Progenitor cell of endocrine pancreas (in vitro differentiated cells): ENCODE measurements around the gene ZNF407. TPM values are rescaled to one million over a fixed set of nuclear protein-coding genes. Genes with fewer than 3 reads are reported as not detected.

Experiments used
- DNase-seq: peaks from one replicate; pipeline ENCODE4 v3.0.0; 2021; ENCODE audit warnings: low spot score; ENCODE audit not compliant: unreplicated experiment
- H3K27ac Mint-ChIP-seq: 2 replicates; pipeline ENCODE4 v1.8.0; 2021; ENCODE audit warnings: mild to moderate bottlenecking, moderate library complexity, mixed read lengths
- H3K27me3 Mint-ChIP-seq: 2 replicates; pipeline ENCODE4 v1.8.0; 2021; ENCODE audit warnings: mixed read lengths
- H3K36me3 Mint-ChIP-seq: 2 replicates; pipeline ENCODE4 v1.8.0; 2022; ENCODE audit warnings: mixed read lengths; ENCODE audit not compliant: insufficient read depth
- H3K4me1 Mint-ChIP-seq: 2 replicates; pipeline ENCODE4 v1.8.0; 2021; ENCODE audit warnings: low read depth, mixed read lengths
- H3K4me3 Mint-ChIP-seq: 2 replicates; pipeline ENCODE4 v1.8.0; 2021; ENCODE audit warnings: low read depth, mild to moderate bottlenecking, moderate library complexity, mixed read lengths
- H3K9me3 Mint-ChIP-seq: 2 replicates; pipeline ENCODE4 v1.8.0; 2021; ENCODE audit warnings: low read depth, mixed read lengths
- CTCF ChIP-seq: fragments of 200-600 bp; sonication (generic); IDR thresholded peaks from one replicate; pipeline ENCODE4 v1.5.0; 2021; ENCODE audit warnings: antibody characterized with exemption, mild to moderate bottlenecking; ENCODE audit not compliant: unreplicated experiment
- total RNA-seq: library from RNA; stranded (reverse); gene quantifications from 2 replicates; pipeline ENCODE4 v1.2.1, GENCODE V29; 2021

The ZNF407 gene
- total RNA-seq, 1 donor from 2014 or later: 18.1 TPM

DNA sequence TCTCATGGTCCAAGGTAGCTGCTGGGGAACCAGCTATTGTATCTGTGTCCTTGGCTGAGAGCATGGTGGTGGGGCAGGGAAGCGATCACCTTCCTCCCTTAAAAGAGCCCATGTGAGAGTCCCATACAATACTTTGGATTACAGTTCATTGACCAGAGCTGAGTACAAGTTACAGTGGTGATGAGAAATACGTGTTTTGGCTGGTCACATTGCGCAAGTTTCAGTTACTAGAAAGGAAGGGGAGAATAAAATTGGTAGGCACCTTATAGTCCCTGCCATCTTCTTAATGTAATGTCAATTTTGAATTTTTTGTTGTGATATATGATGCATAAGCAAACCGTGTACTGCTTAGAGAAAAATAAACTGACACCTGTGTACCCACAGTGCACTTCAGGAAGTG lies 67.7 kb downstream of the ZNF407 start:
- DNase-seq: no peak
- Mint-ChIP-seq H3K4me3 (no peak overlapping the region), H3K9me3 (peaks cover 8% of the 10 kb centered on the region), H3K4me1 (peaks cover 24% of the 10 kb centered on the region), H3K36me3 (peaks cover 9% of the 10 kb centered on the region), H3K27me3 (no peaks in the 10 kb centered on the region), H3K27ac (no peak overlapping the region)
- no peak for TF ChIP-seq CTCF

- no peak overlapping the region for H3K4me3 Mint-ChIP-seq
- peaks cover 9% of the 10 kb centered on the region for H3K36me3 Mint-ChIP-seq
- peaks cover 8% of the 10 kb centered on the region for H3K9me3 Mint-ChIP-seq
- H3K27me3 Mint-ChIP-seq: no peaks in the 10 kb centered on the region
- peaks cover 21% of the 10 kb centered on the region for H3K4me1 Mint-ChIP-seq
- DNase-seq: no peak
- no peak overlapping the region for H3K27ac Mint-ChIP-seq
- no peak for TF ChIP-seq CTCF
Observed at GRCh38 chr18:74665905-74666304, 68.2 kb downstream of the ZNF407 start.

- peaks cover 10% of the 10 kb centered on the region for H3K36me3 Mint-ChIP-seq
- H3K4me1 Mint-ChIP-seq: peaks cover 12% of the 10 kb centered on the region
- H3K4me3 Mint-ChIP-seq: no peak overlapping the region
- peaks cover 8% of the 10 kb centered on the region for H3K9me3 Mint-ChIP-seq
- DNase-seq: no peak
- peak overlapping the region; percentile 91 for H3K27ac Mint-ChIP-seq
- no peaks in the 10 kb centered on the region for H3K27me3 Mint-ChIP-seq
- no peak for TF ChIP-seq CTCF
Observed at GRCh38 chr18:74669136-74669798, 71.6 kb downstream of the ZNF407 start.

GRCh38 chr18:74672371-74672770 lies 74.7 kb downstream of the ZNF407 start:
- H3K36me3 Mint-ChIP-seq: peaks cover 12% of the 10 kb centered on the region
- no peak for TF ChIP-seq CTCF
- peaks cover 13% of the 10 kb centered on the region for H3K9me3 Mint-ChIP-seq
- H3K4me3 Mint-ChIP-seq: no peak overlapping the region
- H3K27ac Mint-ChIP-seq: no peak overlapping the region
- no peak for DNase-seq
- H3K4me1 Mint-ChIP-seq: peaks cover 19% of the 10 kb centered on the region
- no peaks in the 10 kb centered on the region for H3K27me3 Mint-ChIP-seq

GRCh38 chr18:74674487-74674886 lies 76.8 kb downstream of the ZNF407 start:
- Mint-ChIP-seq H3K9me3 (peaks cover 16% of the 10 kb centered on the region), H3K36me3 (peaks cover 19% of the 10 kb centered on the region), H3K4me1 (peaks cover 16% of the 10 kb centered on the region), H3K27me3 (no peaks in the 10 kb centered on the region), H3K27ac (no peak overlapping the region), H3K4me3 (no peak overlapping the region)
- no peak for TF ChIP-seq CTCF
- no peak for DNase-seq
